Left renal pelvis (tissue), 4 donors: Measurements from ENCODE around the gene EBF3. TPM values are rescaled to one million over a fixed set of nuclear protein-coding genes. Genes with fewer than 3 reads are reported as not detected.

Experiments
- DNase-seq, 4 donors: peaks; one replicate each; pipeline ENCODE4 v3.0.0-alpha.2; 2013; ENCODE audit warnings: low read depth in 4 of 4, low spot score in 3 of 4
- polyA plus RNA-seq, 4 donors: library from polyadenylated mRNA; unstranded; fragments of 120-200 nt; gene quantifications; one replicate each; pipeline ENCODE4 v1.2.1, GENCODE V29; 2013; ENCODE audit not compliant: insufficient read length in 4 of 4

EBF3 gene
- polyA plus RNA-seq, 4 donors, result 1.8 to 47.4 (median 3.6) TPM

DNA sequence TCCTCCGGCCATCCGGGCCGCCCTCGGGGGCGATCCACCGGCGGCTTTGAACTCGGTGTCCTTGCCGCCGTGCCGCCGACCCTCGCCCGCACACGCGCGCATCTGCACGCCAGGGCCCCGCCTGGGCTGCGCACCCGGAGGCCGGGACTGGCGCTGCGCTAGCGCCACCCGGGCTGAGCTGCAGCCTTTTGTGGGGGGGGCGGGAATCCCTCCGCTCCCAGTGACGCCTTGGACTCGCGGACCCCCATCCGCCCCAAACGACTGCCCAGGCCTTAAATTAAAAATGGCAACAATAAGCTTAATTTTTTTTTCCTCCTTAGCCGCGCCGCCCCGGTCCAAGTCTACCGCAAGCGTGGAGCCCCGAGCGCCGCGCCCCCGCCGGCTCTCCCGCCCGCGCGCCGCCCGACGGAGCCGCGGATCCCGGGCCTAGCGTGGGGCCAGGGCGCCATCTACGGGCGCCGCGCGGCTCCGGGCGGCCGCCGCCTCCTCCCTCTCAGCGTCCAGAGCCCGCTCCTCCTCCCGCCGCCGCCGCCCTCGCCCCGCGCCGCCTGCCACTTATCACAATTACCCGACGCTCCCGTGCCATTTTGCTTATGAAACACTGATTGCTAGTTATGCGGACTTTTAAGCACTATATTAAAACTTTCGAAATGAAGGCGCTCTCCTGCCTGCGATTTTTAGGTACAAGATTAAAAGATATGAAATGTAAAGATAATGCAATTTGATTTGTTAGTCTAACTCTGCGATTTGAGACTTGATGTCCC, 7.5 kb upstream of the EBF3 start:
- DNase-seq, result no peak

DNA sequence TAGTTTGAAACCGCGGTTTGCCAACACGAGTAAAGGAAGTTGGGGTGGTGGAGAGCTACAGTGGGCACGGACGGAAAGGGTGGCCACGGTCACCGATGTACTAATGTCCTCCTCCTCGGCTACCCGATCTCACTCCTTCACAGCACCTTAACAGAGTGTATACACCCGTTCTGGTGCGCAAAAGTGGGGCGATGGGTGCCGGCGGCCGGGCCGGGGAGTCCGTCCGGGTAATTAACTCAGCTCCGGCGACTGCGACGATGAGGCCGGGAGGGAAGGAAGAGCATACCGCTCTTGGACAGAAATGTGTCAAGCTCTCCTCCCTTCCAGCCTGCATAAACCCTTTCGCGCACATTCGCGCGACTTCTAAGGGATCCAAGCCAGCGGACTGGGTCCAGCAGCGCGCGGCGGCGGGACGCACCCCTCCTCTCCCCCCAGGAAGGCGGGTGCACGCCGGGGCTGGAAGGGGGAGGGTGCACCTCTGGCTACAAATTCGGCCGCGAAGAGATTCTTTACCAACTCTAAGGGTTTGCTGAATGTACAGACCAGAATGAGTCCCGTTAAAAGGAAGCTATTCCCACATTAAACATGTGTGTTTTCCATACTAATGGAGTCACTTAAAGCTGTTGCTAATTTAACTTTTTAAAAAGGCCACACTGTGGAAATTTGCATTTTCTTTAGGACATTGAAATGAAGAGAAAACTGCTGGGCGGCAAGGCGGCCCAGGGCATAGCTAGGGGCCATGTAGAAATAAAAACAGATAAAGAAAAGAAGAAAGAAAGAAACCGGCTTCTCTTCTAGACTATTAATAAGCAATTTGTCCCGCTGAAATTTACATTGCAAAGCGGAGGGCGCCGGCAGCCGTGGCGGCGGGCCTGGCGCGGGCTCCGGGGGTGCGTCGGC, 6.6 kb upstream of the EBF3 start:
- DNase-seq, result no peak

DNA sequence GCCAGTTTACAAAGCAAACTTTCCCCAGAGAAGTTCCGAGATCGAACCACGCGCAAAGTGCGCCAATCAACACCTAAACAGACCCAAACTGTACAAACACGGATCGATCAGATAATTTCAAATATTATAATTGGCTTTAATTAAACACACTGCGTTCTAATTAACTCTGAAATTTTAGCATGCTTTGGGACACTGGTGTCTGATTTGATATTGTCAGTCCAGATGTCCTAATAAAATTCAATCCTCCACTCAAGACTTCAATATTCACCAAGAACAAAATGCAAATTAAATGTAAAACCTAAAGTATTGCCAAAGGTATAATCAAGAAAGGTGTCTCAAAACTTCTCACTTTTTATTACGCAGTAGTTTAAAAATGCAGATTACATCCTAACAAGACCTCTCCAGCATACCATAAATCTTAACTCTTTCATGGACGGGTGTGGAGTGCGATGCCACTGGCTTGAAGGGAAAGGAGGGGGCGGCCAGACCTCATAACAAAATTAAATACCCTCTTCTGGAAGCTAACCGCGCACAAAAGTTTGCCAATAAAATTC, 5.9 kb upstream of the EBF3 start:
- DNase-seq, result no peak

DNA sequence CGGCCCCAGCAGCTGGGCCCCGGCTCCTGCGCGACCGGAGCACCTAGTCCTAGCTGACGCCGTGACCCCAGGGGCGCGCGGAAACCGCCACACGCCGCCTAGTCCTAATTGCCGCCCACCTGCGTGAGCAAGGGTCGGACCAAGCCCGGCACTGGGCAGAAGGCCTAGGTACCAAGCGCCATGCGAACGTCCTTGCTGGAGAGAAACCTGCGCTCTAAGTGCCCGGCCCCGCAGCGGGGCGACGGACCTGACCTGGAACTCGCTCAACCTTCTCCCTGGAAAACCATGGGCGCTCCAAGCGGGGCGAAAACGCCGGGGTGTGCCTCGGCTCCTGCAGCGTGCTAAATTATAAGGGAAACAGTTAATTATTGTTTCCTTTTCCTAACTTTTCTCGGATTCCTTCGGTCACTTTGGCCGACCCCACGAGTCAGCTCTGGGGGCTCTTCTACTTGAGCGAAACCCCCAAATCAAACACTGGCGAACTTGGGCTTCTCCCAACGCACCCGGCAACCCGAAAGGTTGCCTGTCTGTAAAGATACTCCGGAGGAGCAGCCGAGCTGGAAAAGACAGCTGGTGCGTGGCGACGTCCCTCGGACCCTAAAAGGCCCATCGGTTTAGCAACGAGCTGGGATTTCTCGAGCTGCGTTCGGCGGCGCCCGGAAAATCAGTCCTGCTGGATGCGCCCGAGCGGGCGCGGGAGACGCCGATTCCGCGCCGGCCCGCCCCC, 5.3 kb upstream of the EBF3 start:
- DNase-seq, result no peak

DNA sequence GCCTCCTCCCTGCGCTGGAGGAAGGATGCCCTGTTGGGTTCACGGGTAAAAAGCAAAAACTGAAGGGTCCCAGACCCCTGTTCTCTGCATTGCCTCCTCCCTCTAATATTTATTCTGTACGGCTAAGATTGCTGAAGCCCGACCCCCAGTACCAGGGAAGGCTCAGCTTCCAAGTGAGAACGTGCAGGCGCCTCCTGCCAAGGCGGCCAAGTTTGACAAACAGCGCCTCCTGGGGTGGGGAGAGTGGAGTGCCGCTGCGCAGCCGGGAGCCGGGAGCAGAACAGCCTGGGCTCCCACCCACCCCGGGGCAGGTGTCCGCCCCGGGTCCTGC, 4.7 kb upstream of the EBF3 start:
- DNase-seq, result no peak

DNA sequence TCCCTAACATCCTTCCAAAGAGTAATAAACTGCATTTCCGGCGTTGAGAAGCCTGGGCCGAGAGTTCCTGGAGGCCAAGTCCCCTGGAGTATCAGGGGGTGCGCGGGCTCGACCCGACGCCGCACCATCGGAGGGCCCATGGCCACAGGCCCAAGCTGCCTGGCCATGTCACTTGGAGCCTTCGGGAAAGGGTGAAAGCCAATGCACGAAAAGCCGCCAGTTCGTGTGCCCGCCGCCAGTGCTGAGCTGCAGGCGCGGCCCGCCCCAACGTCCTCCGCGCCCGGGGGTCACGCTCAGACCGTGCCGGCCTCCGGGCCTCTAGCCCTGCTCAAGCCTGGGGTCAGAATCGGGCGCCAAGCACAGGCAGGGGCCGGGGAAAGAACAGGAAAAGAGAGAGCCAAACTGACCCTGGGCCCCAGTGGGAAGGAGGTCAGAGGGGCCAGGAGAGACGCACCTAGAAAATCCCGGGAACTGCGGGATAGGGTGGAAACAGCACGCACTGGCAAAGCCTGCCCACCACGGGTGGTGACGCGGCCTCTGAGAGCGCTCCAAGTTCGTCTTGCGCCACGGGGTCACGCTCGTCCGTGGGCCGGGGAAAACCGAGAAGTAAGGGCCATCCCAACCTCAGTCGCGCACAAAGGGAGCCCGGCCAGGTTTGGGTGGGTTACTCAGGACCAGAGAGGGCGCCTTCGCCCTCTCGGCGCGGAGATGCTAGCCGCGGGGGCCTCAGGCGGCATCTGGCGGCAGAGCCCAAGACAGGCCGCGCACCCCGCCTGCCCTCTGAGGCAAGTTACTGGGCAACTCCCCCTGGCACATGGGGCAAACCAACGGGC, 4.2 kb upstream of the EBF3 start:
- DNase-seq, result no peak

DNA sequence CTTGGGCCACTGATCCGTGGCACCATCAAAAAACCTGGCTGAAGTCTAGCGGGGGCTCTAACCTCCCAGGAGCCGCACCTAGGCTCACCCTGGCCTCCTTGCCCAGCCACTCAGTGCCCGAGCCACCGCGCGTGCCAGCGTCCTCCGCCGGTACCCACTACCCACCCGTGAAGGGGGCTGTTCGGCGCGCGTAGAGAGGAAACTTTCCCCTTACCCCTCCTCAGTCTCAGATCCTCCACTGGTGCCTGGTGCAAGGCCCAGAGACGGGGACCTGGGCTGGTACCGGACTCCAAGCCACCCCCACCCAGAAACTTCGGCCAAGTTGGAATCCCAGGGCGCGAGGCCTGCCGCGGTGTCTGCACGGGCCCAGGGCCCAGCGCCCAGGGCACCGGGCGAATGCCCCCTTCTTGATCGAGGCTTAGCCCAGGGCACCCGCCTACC, 3.5 kb upstream of the EBF3 start:
- no peak for DNase-seq

DNA sequence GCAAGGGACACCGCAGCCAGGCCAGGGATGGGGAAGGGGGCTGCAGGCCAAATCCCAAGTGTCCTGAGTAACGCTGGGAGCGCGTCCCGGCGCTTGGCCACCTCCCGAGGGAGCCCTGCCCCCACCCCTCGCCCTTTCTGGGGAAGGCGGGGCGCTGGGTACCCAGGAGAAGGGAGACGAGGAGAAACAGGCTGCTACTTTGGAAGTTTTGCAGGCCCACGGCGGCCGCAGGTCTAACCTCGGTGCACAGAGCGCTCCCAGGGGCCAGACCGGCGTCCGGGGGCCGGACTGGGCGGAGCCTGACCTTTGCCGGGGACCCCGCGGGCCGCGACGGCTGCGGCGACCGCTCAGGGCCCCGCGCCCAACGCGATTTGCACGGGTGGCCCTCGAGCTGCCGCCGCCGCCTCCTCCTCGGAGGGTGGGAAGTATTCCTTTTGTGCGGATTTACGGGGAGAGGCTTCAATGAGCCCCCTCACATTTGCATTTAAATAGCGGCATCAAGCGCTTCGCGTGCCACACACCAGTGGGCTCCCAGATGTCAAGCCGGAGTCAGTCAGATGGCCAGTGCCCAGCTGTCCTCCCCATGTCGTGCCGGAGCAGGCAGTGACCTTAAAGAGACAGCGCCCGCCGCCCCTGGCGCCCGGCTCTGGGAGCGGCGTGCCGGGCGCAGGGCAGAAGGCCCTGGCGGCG, 3.0 kb upstream of the EBF3 start:
- DNase-seq, result no peak

DNA sequence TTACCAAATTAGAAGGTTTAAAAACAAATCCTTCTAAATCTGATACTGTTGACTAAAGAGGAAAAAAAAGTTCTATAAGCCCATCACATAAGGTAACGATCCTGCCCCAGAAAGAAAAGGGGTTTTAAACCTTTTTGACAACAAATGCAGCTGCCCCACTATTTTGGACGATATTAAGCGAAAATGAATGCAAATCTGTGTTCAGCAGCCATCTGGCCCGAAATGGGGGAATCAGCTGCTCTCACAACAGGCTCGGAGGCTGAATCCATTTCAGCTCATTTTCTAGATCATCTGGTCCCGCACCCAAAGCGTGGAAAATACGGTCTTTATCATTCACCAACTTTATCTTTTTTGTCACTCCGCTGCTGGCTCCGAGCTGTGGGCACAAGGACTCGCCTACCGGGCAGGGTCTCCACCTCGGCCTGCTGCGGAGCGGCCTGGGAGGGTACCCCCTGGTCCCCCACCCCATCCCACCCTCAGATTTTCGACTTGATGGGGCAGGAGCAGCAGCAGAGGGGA, 2.4 kb upstream of the EBF3 start:
- DNase-seq, result no peak

DNA sequence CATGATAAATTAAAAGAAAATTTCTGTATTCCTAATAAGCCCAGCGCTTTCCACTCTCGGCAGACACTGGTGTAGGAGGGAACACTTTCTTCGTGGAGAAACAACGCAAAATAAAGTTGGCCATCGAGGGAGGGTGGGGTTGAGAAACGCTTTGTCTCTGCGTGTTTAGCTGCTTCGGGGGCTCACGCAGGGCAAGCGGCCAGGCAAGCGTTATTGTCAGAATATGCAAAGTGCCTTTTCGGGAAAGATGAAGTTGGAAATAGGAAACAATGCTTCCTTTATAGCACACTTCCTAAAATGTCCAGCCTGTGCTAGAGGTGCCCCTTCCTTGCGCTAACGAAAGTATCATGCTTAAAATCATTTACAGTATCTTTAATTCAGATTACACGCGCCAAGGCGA, 1.9 kb upstream of the EBF3 start:
- DNase-seq, result no peak

DNA sequence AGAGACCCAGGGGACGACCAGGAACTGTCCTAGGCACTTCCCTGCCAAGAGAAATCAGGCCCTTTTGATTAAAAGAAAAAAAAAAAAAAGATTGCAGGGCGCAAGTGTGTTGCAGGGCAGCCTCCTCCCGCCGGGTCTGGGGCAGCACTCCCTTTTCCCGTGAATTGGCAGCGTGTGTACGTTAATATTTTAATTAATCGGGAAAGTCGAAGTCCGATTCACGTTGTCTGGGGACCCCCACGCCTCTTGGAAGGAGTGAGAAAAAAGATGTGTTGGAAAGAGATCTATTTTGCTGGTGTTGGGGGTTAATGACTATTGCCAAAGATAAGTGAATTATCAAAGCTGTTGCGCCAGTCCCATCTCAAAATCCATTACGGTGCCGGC, 1.3 kb upstream of the EBF3 start:
- no peak for DNase-seq

DNA sequence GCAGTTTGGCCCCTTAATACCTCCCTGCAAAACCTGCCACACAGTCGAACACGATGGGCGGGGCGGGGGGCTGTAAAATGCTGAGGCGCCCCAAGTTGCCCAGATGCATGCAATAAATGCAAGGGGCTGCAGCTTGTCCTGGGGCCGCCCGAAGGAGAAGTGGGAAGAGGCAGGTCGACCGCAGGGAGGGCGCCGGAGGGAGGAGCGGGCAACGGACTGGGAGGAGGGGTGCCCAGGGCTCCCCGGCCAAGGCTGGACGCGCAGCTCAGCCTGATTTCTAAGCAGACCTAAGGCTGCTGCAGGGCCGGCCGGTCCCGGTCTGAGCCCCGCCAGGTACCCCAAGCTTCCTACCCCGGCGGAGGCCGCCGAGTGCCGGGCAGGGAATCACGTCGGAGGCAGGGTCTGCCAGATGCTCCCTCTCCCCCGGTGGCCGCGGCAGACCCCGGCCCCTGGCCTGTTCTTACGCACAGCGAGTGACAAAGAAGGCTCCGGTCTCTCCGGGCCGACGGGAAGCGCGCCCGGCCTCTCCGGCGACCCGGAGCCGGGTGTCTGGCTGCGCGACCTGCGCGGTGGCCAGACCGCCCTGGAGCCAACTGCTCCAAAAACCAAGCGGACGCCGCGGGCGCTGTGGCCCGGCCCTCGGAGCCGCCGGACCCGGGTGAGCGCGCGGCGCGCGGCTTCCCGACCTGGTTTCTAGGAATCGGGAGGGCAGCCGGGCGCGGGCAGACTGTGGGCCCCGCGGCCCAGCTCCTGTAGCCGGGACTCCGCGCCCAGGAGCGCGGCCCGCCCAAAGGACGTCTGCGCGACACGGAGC, 744 bp upstream of the EBF3 start:
- DNase-seq, result no peak

DNA sequence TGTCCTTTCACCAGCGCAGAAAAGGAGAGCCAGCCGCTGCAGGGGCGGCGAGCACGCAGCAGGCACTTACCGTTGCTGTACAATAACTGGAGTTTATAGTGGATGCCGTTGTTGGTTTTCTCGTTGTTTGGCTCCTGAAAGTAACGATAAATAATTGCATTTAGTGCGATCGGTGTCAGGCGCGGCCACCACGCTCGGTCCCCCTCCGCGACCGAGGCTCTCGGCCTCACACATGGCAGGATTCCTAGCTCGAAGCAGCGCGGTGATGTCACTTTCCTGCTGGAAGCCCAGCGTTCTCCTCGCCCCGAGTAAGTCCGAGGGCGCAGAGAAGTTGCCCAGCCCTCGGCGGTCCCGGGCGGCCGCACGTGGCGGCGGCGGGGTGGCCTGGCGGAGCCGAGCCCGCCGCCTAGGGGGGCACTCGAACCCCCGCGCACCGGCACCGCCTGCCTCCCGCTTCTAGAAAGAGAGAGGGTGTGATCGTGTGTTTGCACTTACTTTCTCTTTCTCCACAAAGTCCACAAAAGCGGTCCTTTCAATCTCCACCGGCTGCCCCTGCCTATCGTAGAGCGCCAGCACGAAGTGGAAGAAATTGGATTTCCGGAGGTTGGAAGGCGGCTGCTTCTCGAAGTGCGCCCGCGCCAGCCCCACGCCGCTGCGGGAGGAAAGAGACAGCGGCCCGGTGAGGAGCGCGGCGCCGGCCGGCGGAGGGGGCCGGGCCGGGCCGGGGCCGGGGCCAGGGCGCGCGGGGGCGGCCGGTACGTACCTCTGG, 1.0 kb downstream of the EBF3 start:
- no peak for DNase-seq

DNA sequence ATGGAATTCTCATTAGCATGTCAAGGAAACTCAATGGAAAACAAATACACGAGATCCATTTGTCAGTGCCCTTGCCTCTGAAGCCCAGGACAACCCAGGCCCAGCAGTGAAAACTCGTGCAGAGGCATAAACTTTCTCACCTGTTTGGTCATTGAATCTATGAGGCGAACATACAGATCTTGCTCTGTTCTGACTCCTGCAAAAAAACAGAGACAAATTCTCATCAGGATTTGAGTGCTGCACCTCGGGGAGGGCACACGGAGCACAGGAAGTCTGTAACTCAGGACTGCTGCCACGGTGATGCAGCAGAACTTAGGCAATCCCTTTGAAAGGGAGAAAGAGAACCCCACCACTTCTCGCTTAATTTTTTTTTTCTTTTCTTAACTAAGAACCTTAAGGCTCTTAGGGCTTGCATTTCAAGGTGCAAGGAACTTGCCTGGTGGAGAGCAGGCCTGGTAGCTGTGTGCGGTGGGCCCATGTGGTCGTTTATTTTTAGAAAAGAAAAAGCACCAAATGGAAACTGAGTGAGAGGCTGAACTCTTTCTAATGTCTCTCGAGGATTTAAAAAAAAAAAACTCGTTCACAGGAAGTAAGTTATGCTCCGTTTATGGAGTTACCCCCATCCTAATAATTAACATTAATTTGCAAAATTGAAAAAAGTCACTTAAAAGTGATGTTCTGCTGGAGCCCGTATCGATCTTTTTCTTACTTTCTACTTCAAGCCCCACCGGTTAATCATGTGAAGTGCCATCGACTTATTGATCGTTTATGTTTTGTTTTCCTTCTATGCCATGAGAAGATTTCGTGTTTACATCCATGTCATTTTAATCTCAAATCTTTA, 1.8 kb downstream of the EBF3 start:
- DNase-seq, result no peak

DNA sequence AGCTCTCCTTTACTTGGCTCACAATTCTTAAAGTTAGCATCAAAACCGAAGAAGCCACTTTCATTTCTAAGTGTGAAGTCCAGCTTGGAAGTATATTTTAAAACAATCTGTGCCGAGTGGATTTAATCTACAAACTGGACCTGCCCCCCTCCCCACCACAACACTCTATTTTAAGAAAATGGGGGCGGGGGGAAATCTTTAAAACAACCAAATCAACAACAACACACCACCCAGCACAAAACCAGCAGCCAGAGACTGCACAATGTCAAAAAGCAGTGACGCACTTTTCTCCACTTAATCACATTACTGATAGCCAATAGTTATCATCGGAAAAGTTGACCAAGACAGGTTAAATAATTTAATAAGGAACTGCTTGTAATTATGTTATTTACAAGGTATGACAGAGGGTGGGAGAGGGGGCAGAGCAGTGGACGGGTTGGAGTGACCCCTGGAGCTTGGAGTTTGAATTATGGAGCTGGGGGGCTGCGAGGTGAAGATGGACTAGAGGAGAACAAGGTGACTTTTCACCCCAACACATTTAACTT, 2.8 kb downstream of the EBF3 start:
- DNase-seq, result no peak

DNA sequence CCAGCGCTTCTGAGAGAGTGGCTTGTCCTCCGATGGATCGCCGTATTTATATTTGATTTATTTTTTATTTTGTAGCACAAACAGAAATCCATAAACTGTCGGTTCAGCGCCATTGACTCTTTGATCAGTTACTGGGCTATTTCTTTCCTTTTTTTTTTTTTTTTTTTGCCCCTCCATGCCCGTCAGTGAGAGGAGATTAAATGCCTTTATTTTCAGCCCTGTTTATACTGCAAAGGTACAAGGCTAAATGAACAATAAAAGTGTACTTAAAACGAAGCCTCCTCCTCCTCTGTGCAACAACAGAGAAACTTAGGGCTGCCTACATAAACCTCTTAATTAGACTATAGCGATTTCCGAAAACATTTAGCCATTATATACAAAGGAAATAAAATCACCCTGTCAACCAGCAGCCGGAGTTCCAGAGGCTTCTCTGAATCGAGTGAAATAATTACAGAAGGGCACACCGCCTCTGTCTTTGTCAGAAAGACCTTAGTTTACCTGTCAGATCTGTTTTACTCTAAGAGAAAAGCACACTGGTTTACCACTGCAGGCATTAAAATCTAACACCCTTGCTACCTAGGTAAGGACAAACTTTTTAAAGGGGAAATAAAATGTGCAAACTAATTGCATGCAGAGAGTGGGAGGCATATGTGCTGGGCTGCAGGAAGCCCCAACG, 3.5 kb downstream of the EBF3 start:
- DNase-seq, result no peak
